K562 (cell line): Measurements from ENCODE around the gene MAP4K4. TPM values are rescaled to one million over a fixed set of nuclear protein-coding genes. Genes with fewer than 3 reads are reported as not detected.

Experiments used
- ATAC-seq: fragments of 200-7000 bp; cut with Tn5 transposase; 3 replicates; pipeline ENCODE4 v1.9.1; 2020; ENCODE audit warnings: moderate library complexity
- BruUV-seq: library from RNA; stranded (reverse); fragments of 400-500 nt; replicated peaks from 2 replicates; lab custom pipeline; 2021; lab: Mats Ljungman, UMichigan
- CTCF ChIA-PET: fragments of 300-600 bp; formaldehyde crosslinking; extraction: SDS; loops from one replicate; lab custom pipeline; 2021; ENCODE audit warnings: low intra/inter-chr PET ratio; lab: Yijun Ruan, JAX
- POLR2A ChIA-PET: fragments of 300-600, 350-650 bp; sonication (Branson Sonifier 250); formaldehyde crosslinking; extraction: SDS; loops from one replicate; lab custom pipeline; 2021; ENCODE audit warnings: antibody characterized with exemption, inconsistent platforms; lab: Yijun Ruan, JAX
- DNase-seq, 4 experiments: peaks; one replicate each; pipeline versions ENCODE4 v3.0.0 to v3.0.0-alpha.2; 2011 to 2018; ENCODE audit warnings: low spot score in 3 of 4, mixed read lengths in 3 of 4; ENCODE audit errors: extremely low read depth in 1 of 4
- FAIRE-seq: peaks from 2 replicates; lab custom pipeline; 2011; peaks lifted over from hg19 to GRCh38; lab: Jason Lieb, UNC
- H2AFZ ChIP-seq: 2 replicates; pipeline ENCODE4 v1.6.0; 2011; ENCODE audit warnings: low read depth, low read length, control low read depth, inconsistent platforms
- H3K27ac ChIP-seq: fragments of 200-600 bp; 3 replicates; pipeline ENCODE4 v1.8.0; 2011; ENCODE audit warnings: low read depth, mild to moderate bottlenecking, control low read depth, inconsistent platforms, low read length, moderate library complexity, mixed read lengths; ENCODE audit errors: extremely low read depth
- H3K27me3 ChIP-seq, 2 experiments: fragments of 300-600 bp in 1 of 2; 2 replicates in 1 of 2; 3 replicates in 1 of 2; pipeline versions ENCODE4 v1.6.0 to v1.8.0; 2011; ENCODE audit warnings: inconsistent platforms in 2 of 2, low read length in 2 of 2, mild to moderate bottlenecking in 1 of 2, mixed read lengths in 1 of 2, moderate library complexity in 1 of 2; ENCODE audit not compliant: control insufficient read depth in 2 of 2, insufficient read depth in 2 of 2
- H3K36me3 ChIP-seq: fragments of 300-600 bp; 3 replicates; pipeline ENCODE4 v1.8.0; 2011; ENCODE audit warnings: mild to moderate bottlenecking, low read length, inconsistent platforms; ENCODE audit not compliant: control insufficient read depth, insufficient read depth
- H3K4me1 ChIP-seq, 2 experiments: fragments of 200-600 bp in 1 of 2; replicated peaks in 1 of 2; 2 replicates in 1 of 2; 3 replicates in 1 of 2; pipeline versions ENCODE4 v1.5.1 to v1.8.0; 2011; ENCODE audit warnings: inconsistent platforms in 2 of 2, low read length in 2 of 2, mild to moderate bottlenecking in 1 of 2, mixed read lengths in 1 of 2, moderate library complexity in 1 of 2; ENCODE audit not compliant: control insufficient read depth in 2 of 2, insufficient read depth in 2 of 2
- H3K4me2 ChIP-seq: 2 replicates; pipeline ENCODE4 v1.6.1; 2011; ENCODE audit warnings: low read length, control low read depth, inconsistent platforms, mixed read lengths; ENCODE audit not compliant: insufficient read depth
- H3K4me3 ChIP-seq: fragments of 200-600 bp; sonication (generic), shearing (Covaris generic); 2 replicates; pipeline ENCODE4 v1.5.1; 2016; ENCODE audit warnings: control low read depth, inconsistent platforms
- H3K79me2 ChIP-seq: fragments of 200-600 bp; 3 replicates; pipeline ENCODE4 v1.8.0; 2011; ENCODE audit warnings: low read length, inconsistent platforms; ENCODE audit not compliant: control insufficient read depth, insufficient read depth
- H3K9ac ChIP-seq, 2 experiments: 2 replicates each; pipeline versions ENCODE4 v1.6.0 to v1.6.1; 2011; ENCODE audit warnings: low read depth in 2 of 2, low read length in 2 of 2, control low read depth in 1 of 2, inconsistent platforms in 1 of 2, mild to moderate bottlenecking in 1 of 2, mixed read lengths in 1 of 2; ENCODE audit not compliant: insufficient read depth in 1 of 2
- H3K9me1 ChIP-seq: one replicate; pipeline ENCODE4 v1.6.0; 2011; ENCODE audit warnings: inconsistent platforms, mild to moderate bottlenecking, low read length, moderate library complexity; ENCODE audit not compliant: control insufficient read depth, insufficient read depth
- H3K9me3 ChIP-seq: replicated peaks from 2 replicates; pipeline ENCODE4 v1.5.1; 2011; ENCODE audit warnings: low read depth, low read length, inconsistent platforms; ENCODE audit not compliant: control insufficient read depth, insufficient read depth
- H4K20me1 ChIP-seq: replicated peaks from 2 replicates; pipeline ENCODE4 v1.6.1; 2011; ENCODE audit warnings: low read length, inconsistent platforms, mixed read lengths; ENCODE audit not compliant: control insufficient read depth, insufficient read depth
- ARID2 ChIP-seq: fragments of 450-650 bp; IDR thresholded peaks from 2 replicates; pipeline ENCODE4 v1.6.1; 2017; ENCODE audit warnings: antibody characterized with exemption, mild to moderate bottlenecking
- ARNT ChIP-seq, 2 experiments: fragments of 450-650 bp; IDR thresholded peaks; 2 replicates each; pipeline ENCODE4 v1.6.1; 2016; ENCODE audit warnings: mild to moderate bottlenecking in 1 of 2
- CHD4 ChIP-seq: fragments of 200-600 bp; sonication (generic); IDR thresholded peaks from 3 replicates; pipeline ENCODE4 v1.6.1; 2012; ENCODE audit warnings: low read depth, mild to moderate bottlenecking, mixed read lengths, low read length, inconsistent platforms; ENCODE audit not compliant: insufficient read depth, insufficient replicate concordance, poor library complexity, severe bottlenecking
- HMG20A ChIP-seq: fragments of 450-650 bp; formaldehyde crosslinking; conservative IDR thresholded peaks from 2 replicates; pipeline ENCODE4 v1.4.0; 2020; ENCODE audit warnings: mild to moderate bottlenecking, mixed read lengths
- KAT7 ChIP-seq: sonication (generic); formaldehyde crosslinking; IDR thresholded peaks from 2 replicates; pipeline ENCODE4 v1.8.0; 2022; ENCODE audit warnings: missing genetic modification reagents, mild to moderate bottlenecking, borderline replicate concordance
- L3MBTL2 ChIP-seq: fragments of 450-650 bp; IDR thresholded peaks from 2 replicates; pipeline ENCODE4 v1.6.1; 2016; ENCODE audit warnings: mild to moderate bottlenecking, moderate library complexity
- NCOA4 ChIP-seq: fragments of 450-650 bp; IDR thresholded peaks from 2 replicates; pipeline ENCODE4 v1.6.1; 2018; ENCODE audit warnings: mild to moderate bottlenecking; ENCODE audit not compliant: partially characterized antibody
- RBM14 ChIP-seq: fragments of 200-400 bp; formaldehyde crosslinking; IDR thresholded peaks from 2 replicates; pipeline ENCODE4 v1.6.1; 2018; ENCODE audit warnings: low read depth, mild to moderate bottlenecking, low read length, moderate library complexity, borderline replicate concordance; ENCODE audit not compliant: insufficient read depth
- SOX6 ChIP-seq: fragments of 450-650 bp; IDR thresholded peaks from 2 replicates; pipeline ENCODE4 v1.6.1; 2014; ENCODE audit warnings: mild to moderate bottlenecking
- TRIM28 ChIP-seq: fragments of 450-650 bp; IDR thresholded peaks from 2 replicates; pipeline ENCODE4 v1.6.1; 2017
- ZBTB1 ChIP-seq: sonication (generic); formaldehyde crosslinking; IDR thresholded peaks from 2 replicates; pipeline ENCODE4 v1.8.1; 2023; ENCODE audit warnings: missing genetic modification reagents, low read depth, mild to moderate bottlenecking, borderline replicate concordance
- ZNF589 ChIP-seq: fragments of 200-800 bp; sonication (Bioruptor generic); IDR thresholded peaks from 2 replicates; pipeline ENCODE4 v1.6.1; 2016; ENCODE audit warnings: low read depth, missing genetic modification characterization, missing compliant biosample characterization
- ZNF717 ChIP-seq: fragments of 250-450 bp; sonication (Bioruptor Pico); IDR thresholded peaks from 2 replicates; pipeline ENCODE4 v1.5.0; 2021
- WGBS: fragments of 100-300 bp; shearing (Covaris generic); methylation state at CpG from one replicate; pipeline ENCODE4 v1.1.6; 2016; ENCODE audit warnings: low coverage, mixed read lengths; ENCODE audit not compliant: insufficient coverage; ENCODE audit errors: missing lambda C conversion rate; 5-methylcytosine and 5-hydroxymethylcytosine counted together
- in situ Hi-C: fragments of 300-500 bp; cut with MboI; formaldehyde crosslinking; loops from 4 replicates; pipeline ENCODE4 v1.15.0; 2018; ENCODE audit warnings: inconsistent platforms, mixed read lengths
- intact Hi-C: fragments of 100-400 bp; cut with micrococcal nuclease; formaldehyde crosslinking; loops from 2 replicates; pipeline ENCODE4 v1.14.2; 2022
- polyA plus RNA-seq, 8 experiments: library from polyadenylated mRNA; depleted of rRNA in 4 of 8; stranded (reverse) in 5 of 8; unstranded in 3 of 8; fragments of >200 nt; fragmentation: Nextera tagmentation in 2 of 8; fragmentation: Illumina TruSeq in 1 of 8; extraction: Ambion mirVana in 2 of 8; extraction: Trizol in 1 of 8; gene quantifications; 2 replicates each; pipeline versions ENCODE4 v1.2.1 to v1.2.3, GENCODE V29; 2011 to 2014; ENCODE audit warnings: inconsistent platforms in 1 of 8, missing spikeins in 1 of 8
- total RNA-seq, 7 experiments: library from RNA; depleted of rRNA in 6 of 7; stranded (reverse); fragments of >200 nt in 6 of 7; fragmentation: Illumina TruSeq in 2 of 7; extraction: Trizol in 2 of 7; gene quantifications; 2 replicates each; pipeline versions ENCODE4 v1.2.1 to v1.2.3, GENCODE V29; 2011 to 2021; ENCODE audit warnings: low replicate concordance in 1 of 7
- TF ChIP-seq, protein P1 (sequence below), 2 experiments: fragments of 450-650 bp; formaldehyde crosslinking in 1 of 2; IDR thresholded peaks; 2 replicates each; pipeline versions ENCODE4 v1.4.0 to v1.6.1; 2014 to 2020; ENCODE audit warnings: mild to moderate bottlenecking in 2 of 2, borderline replicate concordance in 1 of 2, low read depth in 1 of 2

The MAP4K4 gene
- total and polyA plus RNA-seq, 9 of the 15 experiments (the other 6 are each of a cell fraction or from before 2014, with no cell fraction given): 7.6 to 76.4 (median 50.6) TPM

DNA sequence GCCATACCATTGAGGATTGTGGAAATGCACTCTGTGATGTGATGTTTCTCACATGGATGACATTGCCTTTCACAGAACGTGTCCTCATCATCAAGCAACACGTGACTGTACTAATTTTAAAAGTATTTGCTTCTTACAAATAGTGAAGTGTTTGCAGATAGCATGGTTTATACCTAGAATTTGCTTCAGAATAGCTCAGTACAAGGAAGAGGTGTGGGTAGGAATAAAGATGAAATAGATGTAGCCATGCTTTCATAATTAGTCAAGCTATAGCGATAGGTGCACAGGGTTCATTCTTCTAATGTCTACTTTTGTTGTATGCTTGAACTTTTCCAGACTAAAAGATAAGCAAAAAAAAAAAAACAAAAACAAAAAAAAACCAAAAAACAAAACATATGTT is 27.5 kb downstream of the MAP4K4 start (continued):
- TF ChIP-seq ZNF717 (no peak), ARNT (IDR thresholded peaks at IDR 0.05) (no peak), CHD4 (no peak), SOX6 (no peak), ZBTB1 (CRISPR knock-in tag) (no peak), HMG20A (CRISPR knock-in tag) (no peak), TRIM28 (no peak), L3MBTL2 (no peak), RBM14 (no peak), KAT7 (no peak)

DNA sequence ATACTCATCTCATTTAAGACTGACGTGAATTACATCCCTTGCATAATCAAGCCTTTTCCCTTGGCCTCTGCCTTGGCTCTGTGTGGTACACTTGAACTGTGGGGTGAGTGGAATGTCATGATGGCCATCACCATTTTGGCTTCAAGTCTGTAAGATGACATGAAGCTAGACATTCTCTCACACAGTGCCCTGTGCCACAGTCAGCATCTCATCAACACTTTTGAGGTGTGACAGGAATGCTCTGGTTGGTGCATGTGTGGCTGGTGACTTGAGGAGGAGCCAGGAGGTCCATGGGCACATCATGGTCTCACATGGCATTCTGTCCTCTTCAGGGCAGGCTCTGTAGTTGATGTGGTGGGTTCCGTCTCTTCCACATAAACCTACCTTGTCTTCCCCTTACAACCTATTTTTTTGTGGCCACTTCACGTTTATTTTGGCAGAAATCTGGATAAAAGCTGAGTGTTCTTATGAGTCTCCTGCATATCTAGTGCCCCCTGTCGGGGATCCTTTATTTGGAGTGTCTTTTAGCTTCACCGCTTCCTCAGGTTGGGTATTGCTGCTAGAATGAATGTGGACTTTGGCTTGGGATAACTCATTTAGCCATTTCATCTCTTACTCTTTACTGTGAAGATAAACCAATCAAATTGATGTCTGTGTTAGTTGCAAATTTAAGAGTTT is 28.1 kb downstream of the MAP4K4 start:
- in situ Hi-C loops (no loop called here), intact Hi-C loops (loop anchor here (10.0 kb wide), 2 partner anchors 211 to 311 kb away; no protein-coding TSS in a partner anchor)
- no peaks in the 10 kb centered on the region for H3K36me3 ChIP-seq
- CTCF ChIA-PET: no interaction called here
- FAIRE-seq (peak; percentile 44), DNase-seq (peak; percentile 24 to 60 (median 27)), ATAC-seq (peak; percentile 68)
- H3K9me1 ChIP-seq: no peaks in the 10 kb centered on the region
- H3K9ac ChIP-seq: no peak overlapping the region
- no peak overlapping the region for H3K27ac ChIP-seq
- peaks cover 0 to 4% of the 10 kb centered on the region in 2 experiments; a peak in 3 of 5 replicates for H3K4me1 ChIP-seq
- BruUV-seq: no TSS peak
- WGBS: 34% methylated on average over 5 of the region's 5 CpGs
- no peaks in the 10 kb centered on the region for H3K9me3 ChIP-seq
- H2AFZ ChIP-seq: no peak overlapping the region
- H3K27me3 ChIP-seq: no peaks in the 10 kb centered on the region
- H4K20me1 ChIP-seq: peaks cover 16% of the 10 kb centered on the region
- POLR2A ChIA-PET: interaction anchor here (1.0 kb wide), 2 partner anchors 8 to 20 kb away, joined by 3 to 4 read pairs; no protein-coding TSS in a partner anchor
- no peak overlapping the region for H3K4me2 ChIP-seq
- no peak overlapping the region for H3K4me3 ChIP-seq
- H3K79me2 ChIP-seq: peaks cover 87% of the 10 kb centered on the region
- TF ChIP-seq ZNF589 (CRISPR knock-in tag): no peak
- TF ChIP-seq, protein P1, sequence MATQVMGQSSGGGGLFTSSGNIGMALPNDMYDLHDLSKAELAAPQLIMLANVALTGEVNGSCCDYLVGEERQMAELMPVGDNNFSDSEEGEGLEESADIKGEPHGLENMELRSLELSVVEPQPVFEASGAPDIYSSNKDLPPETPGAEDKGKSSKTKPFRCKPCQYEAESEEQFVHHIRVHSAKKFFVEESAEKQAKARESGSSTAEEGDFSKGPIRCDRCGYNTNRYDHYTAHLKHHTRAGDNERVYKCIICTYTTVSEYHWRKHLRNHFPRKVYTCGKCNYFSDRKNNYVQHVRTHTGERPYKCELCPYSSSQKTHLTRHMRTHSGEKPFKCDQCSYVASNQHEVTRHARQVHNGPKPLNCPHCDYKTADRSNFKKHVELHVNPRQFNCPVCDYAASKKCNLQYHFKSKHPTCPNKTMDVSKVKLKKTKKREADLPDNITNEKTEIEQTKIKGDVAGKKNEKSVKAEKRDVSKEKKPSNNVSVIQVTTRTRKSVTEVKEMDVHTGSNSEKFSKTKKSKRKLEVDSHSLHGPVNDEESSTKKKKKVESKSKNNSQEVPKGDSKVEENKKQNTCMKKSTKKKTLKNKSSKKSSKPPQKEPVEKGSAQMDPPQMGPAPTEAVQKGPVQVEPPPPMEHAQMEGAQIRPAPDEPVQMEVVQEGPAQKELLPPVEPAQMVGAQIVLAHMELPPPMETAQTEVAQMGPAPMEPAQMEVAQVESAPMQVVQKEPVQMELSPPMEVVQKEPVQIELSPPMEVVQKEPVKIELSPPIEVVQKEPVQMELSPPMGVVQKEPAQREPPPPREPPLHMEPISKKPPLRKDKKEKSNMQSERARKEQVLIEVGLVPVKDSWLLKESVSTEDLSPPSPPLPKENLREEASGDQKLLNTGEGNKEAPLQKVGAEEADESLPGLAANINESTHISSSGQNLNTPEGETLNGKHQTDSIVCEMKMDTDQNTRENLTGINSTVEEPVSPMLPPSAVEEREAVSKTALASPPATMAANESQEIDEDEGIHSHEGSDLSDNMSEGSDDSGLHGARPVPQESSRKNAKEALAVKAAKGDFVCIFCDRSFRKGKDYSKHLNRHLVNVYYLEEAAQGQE (IDR thresholded peaks at IDR 0.05; ENCODE audit: borderline replicate concordance): peak; percentile 55
- TF ChIP-seq, protein P1 (CRISPR knock-in tag; IDR thresholded peaks at IDR 0.05; ENCODE audit: low read depth): no peak
- TF ChIP-seq ARID2: no peak
- no peak for TF ChIP-seq NCOA4
